HepG2 (cell line): ENCODE data around the gene PRADC1. TPM values are rescaled to one million over a fixed set of nuclear protein-coding genes. Genes with fewer than 3 reads are reported as not detected.

Source experiments
- AGO2 ChIP-seq: fragments of 200-400 bp; formaldehyde crosslinking; optimal IDR thresholded peaks from 2 replicates; pipeline ENCODE3; 2017; ENCODE audit warnings: mild to moderate bottlenecking, low read depth, low read length, moderate library complexity
- ATF5 ChIP-seq: sonication (generic); formaldehyde crosslinking; IDR thresholded peaks from 2 replicates; pipeline ENCODE4 v1.4.0; 2020; ENCODE audit warnings: mild to moderate bottlenecking, low read depth, missing genetic modification reagents
- DDIT3 ChIP-seq: sonication (generic); formaldehyde crosslinking; IDR thresholded peaks from 2 replicates; pipeline ENCODE4 v1.4.0; 2020; ENCODE audit warnings: mild to moderate bottlenecking, missing genetic modification reagents
- HCFC1 ChIP-seq: fragments of 150-350 bp; IDR thresholded peaks from 2 replicates; pipeline ENCODE4 v1.6.1; 2014; ENCODE audit warnings: low read depth, low read length
- HOXA7 ChIP-seq: sonication (generic); formaldehyde crosslinking; IDR thresholded peaks from 2 replicates; pipeline ENCODE4 v1.8.1; 2022; ENCODE audit warnings: mild to moderate bottlenecking, missing genetic modification reagents, moderate library complexity
- NFE2L2 ChIP-seq: fragments of 150-350 bp; IDR thresholded peaks from 2 replicates; pipeline ENCODE4 v1.6.1; 2014; ENCODE audit warnings: low read length
- RERE ChIP-seq: IDR thresholded peaks from 2 replicates; pipeline ENCODE4 v1.6.1; 2016; ENCODE audit warnings: low read depth, missing genetic modification reagents, missing compliant biosample characterization
- SOX5 ChIP-seq: IDR thresholded peaks from 2 replicates; pipeline ENCODE4 v1.6.1; 2016; ENCODE audit warnings: borderline replicate concordance
- THAP8 ChIP-seq: sonication (generic); formaldehyde crosslinking; IDR thresholded peaks from 2 replicates; pipeline ENCODE4 v1.5.1; 2020; ENCODE audit warnings: missing genetic modification reagents, mild to moderate bottlenecking, borderline replicate concordance
- ZBTB4 ChIP-seq: sonication (generic); formaldehyde crosslinking; IDR thresholded peaks from 2 replicates; pipeline ENCODE4 v1.4.0; 2020; ENCODE audit warnings: missing genetic modification reagents, mild to moderate bottlenecking, borderline replicate concordance
- ZFP82 ChIP-seq: sonication (generic); formaldehyde crosslinking; IDR thresholded peaks from 2 replicates; pipeline ENCODE4 v1.5.1; 2020; ENCODE audit warnings: mild to moderate bottlenecking, missing genetic modification reagents, borderline replicate concordance
- ZNF12 ChIP-seq: sonication (generic); formaldehyde crosslinking; IDR thresholded peaks from 2 replicates; pipeline ENCODE4 v1.5.0; 2020; ENCODE audit warnings: missing genetic modification reagents
- ZNF160 ChIP-seq: sonication (generic); formaldehyde crosslinking; IDR thresholded peaks from 2 replicates; pipeline ENCODE4 v1.8.0; 2022; ENCODE audit warnings: mild to moderate bottlenecking, inconsistent platforms, missing genetic modification reagents
- ZNF235 ChIP-seq: sonication (generic); formaldehyde crosslinking; IDR thresholded peaks from 2 replicates; pipeline ENCODE4 v1.8.1; 2023; ENCODE audit warnings: mild to moderate bottlenecking, missing genetic modification reagents, borderline replicate concordance
- ZNF496 ChIP-seq: sonication (generic); formaldehyde crosslinking; IDR thresholded peaks from 2 replicates; pipeline ENCODE4 v1.8.1; 2023; ENCODE audit warnings: mild to moderate bottlenecking, moderate library complexity, missing genetic modification reagents; ENCODE audit not compliant: insufficient replicate concordance
- ZNF75D ChIP-seq: sonication (generic); formaldehyde crosslinking; IDR thresholded peaks from 2 replicates; pipeline ENCODE4 v1.8.1; 2023; ENCODE audit warnings: missing genetic modification reagents, mild to moderate bottlenecking, borderline replicate concordance
- ZSCAN31 ChIP-seq: sonication (generic); formaldehyde crosslinking; IDR thresholded peaks from 2 replicates; pipeline ENCODE4 v1.5.0; 2020; ENCODE audit warnings: low read depth, mild to moderate bottlenecking, missing genetic modification reagents
- polyA plus RNA-seq, 8 experiments: library from polyadenylated mRNA; depleted of rRNA in 3 of 8; stranded (reverse) in 7 of 8; unstranded in 1 of 8; fragments of >200 nt; fragmentation: Illumina TruSeq in 4 of 8; extraction: Trizol in 4 of 8; gene quantifications; 2 replicates each; pipeline versions ENCODE4 v1.2.1 to v1.2.3, GENCODE V29; 2011 to 2016; ENCODE audit warnings: low read depth in 4 of 8, missing spikeins in 1 of 8, mixed read lengths in 1 of 8; ENCODE audit not compliant: insufficient read depth in 1 of 8
- total RNA-seq, 5 experiments: library from RNA; depleted of rRNA; stranded (reverse); fragments of >200 nt; fragmentation: Illumina TruSeq; extraction: Trizol; gene quantifications; 2 replicates each; pipeline ENCODE4 v1.2.3, GENCODE V29; 2016; ENCODE audit warnings: low read depth in 1 of 5

PRADC1 gene
- total and polyA plus RNA-seq, 2 of the 13 experiments (the other 11 are each of a cell fraction or from before 2014, with no cell fraction given): 12.1 to 37.2 TPM

GRCh38 chr2:73233932-73234832 lies 1.1 kb upstream of the PRADC1 start, which contains the start of gene CCT7 (continued):
- TF ChIP-seq HOXA7 (CRISPR knock-in tag) (no peak), ZNF496 (CRISPR knock-in tag) (no peak), ZNF235 (no peak; the same call in 1 of the 2 replicates), NFE2L2 (no peak), ZNF160 (no peak), SOX5 (CRISPR knock-in tag) (peak; percentile 14; the same call in 1 of the 2 replicates), ZFP82 (CRISPR knock-in tag) (no peak), ZBTB4 (CRISPR knock-in tag) (peak; percentile 49; the same call in 1 of the 2 replicates), THAP8 (CRISPR knock-in tag) (0 out of 2 replicates have a peak, but pooled peaks have one; percentile 39), RERE (CRISPR knock-in tag) (no peak), ZSCAN31 (CRISPR knock-in tag) (peak; percentile 97), ZNF75D (CRISPR knock-in tag) (peak; percentile 5; the same call in 1 of the 2 replicates), HCFC1 (peak; percentile 75), ZNF12 (CRISPR knock-in tag) (peak; percentile 77), ATF5 (CRISPR knock-in tag) (no peak; the same call in 1 of the 2 replicates), AGO2 (peak; percentile 94), DDIT3 (CRISPR knock-in tag) (no peak)
